Endothelial cell of umbilical vein (primary cell): Measurements from ENCODE around the gene HYAL3. TPM values are rescaled to one million over a fixed set of nuclear protein-coding genes. Genes with fewer than 3 reads are reported as not detected.
A peak's percentile ranks its signal among the peaks of the same experiment; 100 is the strongest.

Experiments used
- BruUV-seq: library from RNA; stranded (reverse); fragments of 400-500 nt; replicated peaks from 2 replicates; lab custom pipeline; 2021; lab: Mats Ljungman, UMichigan
- CTCF ChIA-PET: fragments of 300-600, 350-600 bp; sonication (Branson Sonifier 250); formaldehyde crosslinking; loops from one replicate; lab custom pipeline; 2021; ENCODE audit warnings: antibody characterized with exemption, inconsistent platforms; lab: Charles Lee
- POLR2A ChIA-PET: fragments of 300-600, 350-600 bp; sonication (Branson Sonifier 250); formaldehyde crosslinking; loops from one replicate; lab custom pipeline; 2021; ENCODE audit warnings: antibody characterized with exemption, inconsistent platforms; lab: Charles Lee
- DNase-seq: peaks from one replicate; pipeline ENCODE4 v3.0.0-alpha.2; 2011; ENCODE audit warnings: low read depth, low spot score
- FAIRE-seq: peaks from 2 replicates; lab custom pipeline; 2011; peaks lifted over from hg19 to GRCh38; lab: Jason Lieb, UNC
- H2AFZ ChIP-seq: 2 replicates; pipeline ENCODE4 v1.6.0; 2012; ENCODE audit warnings: low read depth, low read length, control low read depth, inconsistent platforms
- H3K27ac ChIP-seq: 2 replicates; pipeline ENCODE4 v1.5.1; 2011; ENCODE audit warnings: low read depth, mild to moderate bottlenecking, control low read depth, low read length, moderate library complexity; ENCODE audit not compliant: insufficient read depth
- H3K27me3 ChIP-seq, 2 experiments: 2 replicates each; pipeline versions ENCODE4 v1.6.0 to v1.6.1; 2011; ENCODE audit warnings: low read length in 2 of 2, mixed read lengths in 1 of 2; ENCODE audit not compliant: control insufficient read depth in 2 of 2, insufficient read depth in 2 of 2
- H3K36me3 ChIP-seq, 2 experiments: 2 replicates in 1 of 2; 3 replicates in 1 of 2; pipeline ENCODE4 v1.5.1; 2011; ENCODE audit warnings: low read length in 2 of 2, mild to moderate bottlenecking in 1 of 2, moderate library complexity in 1 of 2; ENCODE audit not compliant: control insufficient read depth in 2 of 2, insufficient read depth in 2 of 2; ENCODE audit errors: extremely low read depth in 1 of 2
- H3K4me1 ChIP-seq: 3 replicates; pipeline ENCODE4 v1.5.1; 2011; ENCODE audit warnings: mild to moderate bottlenecking, low read length; ENCODE audit not compliant: control insufficient read depth, insufficient read depth; ENCODE audit errors: extremely low read depth
- H3K4me2 ChIP-seq: 2 replicates; pipeline ENCODE4 v1.6.1; 2011; ENCODE audit warnings: low read length, control low read depth, mixed read lengths; ENCODE audit not compliant: insufficient read depth
- H3K4me3 ChIP-seq, 3 experiments: fragments of 200-600 bp in 1 of 3; sonication (generic), shearing (Covaris generic) in 1 of 3; replicated peaks in 1 of 3; 2 replicates each; pipeline ENCODE4 v1.5.1; 2011 to 2016; ENCODE audit warnings: control low read depth in 3 of 3, low read length in 3 of 3, mild to moderate bottlenecking in 2 of 3, inconsistent platforms in 1 of 3, low read depth in 1 of 3, moderate library complexity in 1 of 3; ENCODE audit not compliant: insufficient read depth in 1 of 3
- H3K79me2 ChIP-seq: 2 replicates; pipeline ENCODE4 v1.6.0; 2012; ENCODE audit warnings: low read length, inconsistent platforms; ENCODE audit not compliant: control insufficient read depth, insufficient read depth
- H3K9ac ChIP-seq: replicated peaks from 2 replicates; pipeline ENCODE3; 2011; ENCODE audit warnings: low read length, control low read depth; ENCODE audit not compliant: insufficient read depth; ENCODE audit errors: extremely low read depth
- H3K9me1 ChIP-seq: replicated peaks from 3 replicates; pipeline ENCODE4 v1.6.0; 2011; ENCODE audit warnings: mild to moderate bottlenecking, low read length; ENCODE audit not compliant: control insufficient read depth, insufficient read depth; ENCODE audit errors: extremely low read depth
- H3K9me3 ChIP-seq: replicated peaks from 2 replicates; pipeline ENCODE4 v1.5.1; 2012; ENCODE audit warnings: low read length, inconsistent platforms; ENCODE audit not compliant: control insufficient read depth, insufficient read depth
- H4K20me1 ChIP-seq: replicated peaks from 2 replicates; pipeline ENCODE3; 2011; ENCODE audit warnings: mild to moderate bottlenecking, low read length; ENCODE audit not compliant: control insufficient read depth, insufficient read depth; ENCODE audit errors: extremely low read depth
- EZH2 ChIP-seq: IDR thresholded peaks from 2 replicates; pipeline ENCODE4 v1.6.1; 2012; ENCODE audit warnings: borderline replicate concordance, low read depth, mild to moderate bottlenecking, moderate library complexity, low read length, inconsistent platforms; ENCODE audit not compliant: severe bottlenecking
- FOS ChIP-seq: IDR thresholded peaks from 2 replicates; pipeline ENCODE4 v1.6.1; 2011; ENCODE audit warnings: mild to moderate bottlenecking, low read length, moderate library complexity, borderline replicate concordance; ENCODE audit not compliant: insufficient read depth
- GATA2 ChIP-seq: IDR thresholded peaks from 2 replicates; pipeline ENCODE4 v1.7.0; 2011; ENCODE audit warnings: low read depth, mild to moderate bottlenecking, moderate library complexity, mixed read lengths, low read length; ENCODE audit not compliant: insufficient read length, insufficient read depth
- JUN ChIP-seq: IDR thresholded peaks from 2 replicates; pipeline ENCODE4 v1.6.1; 2011; ENCODE audit warnings: borderline replicate concordance, low read depth; ENCODE audit not compliant: insufficient read length, insufficient read depth
- MYC ChIP-seq: IDR thresholded peaks from one replicate; pipeline ENCODE4 v1.6.1; 2011; ENCODE audit warnings: mild to moderate bottlenecking, low read depth, low read length
- POLR2A ChIP-seq: IDR thresholded peaks from 2 replicates; pipeline ENCODE4 v1.6.1; 2012; ENCODE audit warnings: low read depth, mild to moderate bottlenecking, control low read depth, low read length
- POLR2AphosphoS5 ChIP-seq: IDR thresholded peaks from 2 replicates; pipeline ENCODE4 v1.6.1; 2012; ENCODE audit warnings: low read depth, mild to moderate bottlenecking, control low read depth, low read length, moderate library complexity; ENCODE audit not compliant: insufficient read depth
- dilution Hi-C: fragments of 300-500 bp; cut with MboI; formaldehyde crosslinking; loops from one replicate; pipeline ENCODE4 v1.15.0; 2019; ENCODE audit warnings: low sequenced_read_pairs; ENCODE audit not compliant: extremely low pct_ligation_motif_present
- intact Hi-C: fragments of 100-400 bp; cut with micrococcal nuclease; formaldehyde crosslinking; loops from one replicate; pipeline ENCODE4 v1.10.0; 2022
- polyA plus RNA-seq, 4 experiments: library from polyadenylated mRNA; depleted of rRNA in 3 of 4; stranded (reverse) in 3 of 4; unstranded in 1 of 4; fragments of >200 nt; gene quantifications; 2 replicates each; pipeline versions ENCODE4 v1.2.1 to v1.2.3, GENCODE V29; 2011 to 2012; ENCODE audit warnings: missing spikeins in 1 of 4
- total RNA-seq: library from RNA; stranded (reverse); gene quantifications from 2 replicates; pipeline ENCODE4 v1.2.3, GENCODE V29; 2021
- TF ChIP-seq, protein P1 (sequence below): IDR thresholded peaks from 2 replicates; pipeline ENCODE4 v1.6.1; 2011; ENCODE audit not compliant: insufficient read depth, insufficient read length
- TF ChIP-seq, protein P2 (sequence below), 2 donors: IDR thresholded peaks; 1 replicate in 1 of 2; 2 replicates in 1 of 2; pipeline ENCODE4 v1.5.1; 2011; ENCODE audit warnings: low read length in 2 of 2, mild to moderate bottlenecking in 2 of 2, moderate library complexity in 2 of 2, control low read depth in 1 of 2, inconsistent platforms in 1 of 2, low read depth in 1 of 2; ENCODE audit not compliant: insufficient read depth in 1 of 2; ENCODE audit errors: extremely low read depth in 1 of 2

Gene HYAL3
- total and polyA plus RNA-seq, 2 donors (not counting 3 experiments of a cell fraction or from before 2014, with no cell fraction given), result 4.8 to 11.5 TPM

DNA sequence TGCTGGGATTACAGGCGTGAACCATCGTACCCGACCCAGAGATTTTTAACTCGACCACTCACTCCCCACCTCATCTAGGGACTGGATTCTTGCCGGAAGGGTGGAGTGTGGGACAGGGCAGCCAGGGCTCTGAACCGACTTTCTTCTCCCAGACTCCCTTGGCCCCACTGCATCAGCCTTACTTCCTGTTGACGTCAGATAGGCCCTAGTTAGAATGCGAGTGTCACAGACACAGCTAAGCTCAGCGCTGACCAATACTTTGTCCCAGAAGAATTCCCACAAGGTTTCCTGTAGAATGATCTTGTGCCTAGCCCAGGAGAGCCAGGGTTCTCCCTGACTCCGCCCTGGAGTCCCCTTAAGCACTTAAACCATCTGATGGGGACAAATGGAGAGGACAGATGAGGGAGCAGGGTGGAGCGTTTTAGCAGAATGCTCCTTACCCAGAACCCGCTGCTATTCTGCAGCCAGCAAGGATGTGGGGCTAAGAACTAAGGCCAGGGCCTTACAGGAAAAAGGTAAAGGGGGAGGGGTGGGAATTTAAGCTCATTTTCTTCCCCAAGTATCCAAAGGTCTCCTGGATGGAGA lies 34.6 kb upstream of the HYAL3 start:
- CTCF ChIA-PET, result interaction anchor here (1.3 to 5.0 kb wide), 2 partner anchors 10 to 14 kb away, joined by 4 to 66 read pairs; partner anchors contain the start of gene HYAL2
- dilution Hi-C loops, result no loop called here
- H4K20me1 ChIP-seq, result no peaks in the 10 kb centered on the region
- FAIRE-seq, result peak; percentile 93
- TF ChIP-seq, protein P1, sequence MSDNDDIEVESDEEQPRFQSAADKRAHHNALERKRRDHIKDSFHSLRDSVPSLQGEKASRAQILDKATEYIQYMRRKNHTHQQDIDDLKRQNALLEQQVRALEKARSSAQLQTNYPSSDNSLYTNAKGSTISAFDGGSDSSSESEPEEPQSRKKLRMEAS, result no peak
- no peak for TF ChIP-seq EZH2
- no peak for TF ChIP-seq MYC
- no peak for TF ChIP-seq FOS
- TF ChIP-seq, protein P2, sequence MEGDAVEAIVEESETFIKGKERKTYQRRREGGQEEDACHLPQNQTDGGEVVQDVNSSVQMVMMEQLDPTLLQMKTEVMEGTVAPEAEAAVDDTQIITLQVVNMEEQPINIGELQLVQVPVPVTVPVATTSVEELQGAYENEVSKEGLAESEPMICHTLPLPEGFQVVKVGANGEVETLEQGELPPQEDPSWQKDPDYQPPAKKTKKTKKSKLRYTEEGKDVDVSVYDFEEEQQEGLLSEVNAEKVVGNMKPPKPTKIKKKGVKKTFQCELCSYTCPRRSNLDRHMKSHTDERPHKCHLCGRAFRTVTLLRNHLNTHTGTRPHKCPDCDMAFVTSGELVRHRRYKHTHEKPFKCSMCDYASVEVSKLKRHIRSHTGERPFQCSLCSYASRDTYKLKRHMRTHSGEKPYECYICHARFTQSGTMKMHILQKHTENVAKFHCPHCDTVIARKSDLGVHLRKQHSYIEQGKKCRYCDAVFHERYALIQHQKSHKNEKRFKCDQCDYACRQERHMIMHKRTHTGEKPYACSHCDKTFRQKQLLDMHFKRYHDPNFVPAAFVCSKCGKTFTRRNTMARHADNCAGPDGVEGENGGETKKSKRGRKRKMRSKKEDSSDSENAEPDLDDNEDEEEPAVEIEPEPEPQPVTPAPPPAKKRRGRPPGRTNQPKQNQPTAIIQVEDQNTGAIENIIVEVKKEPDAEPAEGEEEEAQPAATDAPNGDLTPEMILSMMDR (IDR thresholded peaks at IDR 0.05; ENCODE audit: extremely low read depth in 1 of 2, insufficient read depth in 1 of 2, low read depth in 1 of 2, low read length in 2 of 2), result no peak
- no peak for TF ChIP-seq POLR2A
- TF ChIP-seq POLR2AphosphoS5, result peak; percentile 21
- peak; percentile 22 for TF ChIP-seq JUN
- no peak for TF ChIP-seq GATA2
- H3K27ac ChIP-seq, result peak overlapping the region; percentile 95
- H3K79me2 ChIP-seq, result peaks cover 60% of the 10 kb centered on the region
- no peaks in the 10 kb centered on the region for H3K9me3 ChIP-seq
- no peaks in the 10 kb centered on the region for H3K27me3 ChIP-seq
- no peak overlapping the region for H2AFZ ChIP-seq
- peak; percentile 86 for DNase-seq
- H3K4me1 ChIP-seq, result peaks cover 36% of the 10 kb centered on the region
- H3K4me2 ChIP-seq, result peak overlapping the region; percentile 93
- intact Hi-C loops, result loop anchor here (1.0 kb wide), 1 partner anchor 11 kb away; no protein-coding TSS in a partner anchor
- POLR2A ChIA-PET, result interaction anchor here (1.2 to 6.1 kb wide), 2 partner anchors 12 to 70 kb away, joined by 3 to 38 read pairs; partner anchors contain the start of gene HYAL2
- TSS peak; percentile 13 for BruUV-seq
- H3K9ac ChIP-seq, result peak overlapping the region; percentile 78
- peak overlapping the region in 1 of 3 experiments; percentile 24 for H3K4me3 ChIP-seq
- H3K9me1 ChIP-seq, result no peaks in the 10 kb centered on the region
- H3K36me3 ChIP-seq, result peaks cover 20 to 29% of the 10 kb centered on the region in 2 experiments
